Stomach (tissue), 9 donors: ENCODE data around the gene TMEM141. TPM values are rescaled to one million over a fixed set of nuclear protein-coding genes. Genes with fewer than 3 reads are reported as not detected.
"Not testable (repeated sequence)": the region's sequence is repeated elsewhere in the genome, so short reads cannot be mapped to it uniquely, and the experiment has no call there.

Source experiments
- DNase-seq, 2 donors: peaks; one replicate each; pipeline versions ENCODE4 v3.0.0 to v3.0.0-alpha.2; 2013 to 2019
- H3K27ac ChIP-seq, 5 donors: fragments of 200-600 bp in 4 of 5; sonication (generic) in 4 of 5; one replicate each; pipeline ENCODE4 v1.5.1; 2013 to 2019; ENCODE audit warnings: mild to moderate bottlenecking in 1 of 5, moderate library complexity in 1 of 5
- H3K27me3 ChIP-seq, 3 donors: fragments of 200-600 bp; sonication (generic); one replicate each; pipeline ENCODE4 v1.5.1; 2017 to 2019; ENCODE audit warnings: mixed run types in 1 of 3
- H3K36me3 ChIP-seq, 4 donors: fragments of 200-600 bp; sonication (generic); 1 replicate in 3 of 4; 2 replicates in 1 of 4; pipeline ENCODE4 v1.5.1; 2016 to 2019
- H3K4me1 ChIP-seq, 4 donors: fragments of 200-600 bp; sonication (generic); one replicate each; pipeline ENCODE4 v1.5.1; 2016 to 2019
- H3K4me3 ChIP-seq, 4 donors: fragments of 200-600 bp; sonication (generic) in 3 of 4; one replicate each; pipeline ENCODE4 v1.5.1; 2016 to 2019; ENCODE audit warnings: mild to moderate bottlenecking in 1 of 4
- H3K9me3 ChIP-seq, 4 donors: fragments of 200-600 bp; sonication (generic); one replicate each; pipeline ENCODE4 v1.5.1; 2016 to 2019
- CTCF ChIP-seq, 7 experiments: fragments of 450-650 bp in 4 of 7; fragments of 200-600 bp in 3 of 7; sonication (generic) in 3 of 7; IDR thresholded peaks; one replicate each; pipeline ENCODE4 v1.5.1; 2016 to 2019; ENCODE audit warnings: antibody characterized with exemption in 7 of 7, control low read depth in 2 of 7, mild to moderate bottlenecking in 1 of 7
- EP300 ChIP-seq: sonication (generic); formaldehyde crosslinking; IDR thresholded peaks from one replicate; pipeline ENCODE4 v1.6.1; 2017; ENCODE audit warnings: antibody characterized with exemption
- POLR2A ChIP-seq, 4 donors: fragments of 450-650 bp; IDR thresholded peaks; one replicate each; pipeline ENCODE4 v1.6.1; 2016; ENCODE audit warnings: antibody characterized with exemption in 4 of 4, control low read depth in 2 of 4, mild to moderate bottlenecking in 1 of 4, moderate library complexity in 1 of 4
- POLR2AphosphoS5 ChIP-seq, 3 donors: sonication (generic); formaldehyde crosslinking; IDR thresholded peaks; one replicate each; pipeline ENCODE4 v1.6.1; 2016; ENCODE audit warnings: antibody characterized with exemption in 3 of 3
- WGBS, 5 donors: extraction: QIAGEN DNeasy Blood & Tissue Kit in 3 of 5; methylation state at CpG; one replicate each; pipeline versions ENCODE4 v1.1.5 to v1.1.7; 2013 to 2018; 5-methylcytosine and 5-hydroxymethylcytosine counted together
- intact Hi-C: fragments of 100-400 bp; cut with DNase I; formaldehyde crosslinking; loops from one replicate; pipeline ENCODE4 v1.15.1; 2023; ENCODE audit warnings: low total_unique reads
- polyA plus RNA-seq, 3 donors: library from polyadenylated mRNA; stranded (reverse); fragments of 200-250 nt; gene quantifications; one replicate each; pipeline ENCODE4 v1.2.3, GENCODE V29; 2013
- total RNA-seq, 5 donors: library from RNA; depleted of rRNA; stranded (reverse); fragments of >200 nt; gene quantifications; one replicate each; pipeline versions ENCODE4 v1.1.0 to v1.2.3, GENCODE V29; 2014 to 2016
- donor health status: healthy with polysubstance abuse.
- donor health status: Bipolar disorder and iron deficiency.
- donor health status: healthy.

Gene TMEM141
- total and polyA plus RNA-seq, 8 donors, result 11.1 to 219 (median 103) TPM

GRCh38 chr9:136837146-136837855 lies 46.2 kb downstream of the TMEM141 start:
- intact Hi-C loops, result no loop called here
- WGBS, 5 donors, result 88 to 96% (median 89%) methylated on average over 16 to 27 of the region's 27 CpGs
- no peak overlapping the region for H3K27ac ChIP-seq
- TF ChIP-seq EP300 (no peak), CTCF (IDR thresholded peaks at IDR 0.05) (no peak), POLR2AphosphoS5 (IDR thresholded peaks at IDR 0.05) (no peak), POLR2A (IDR thresholded peaks at IDR 0.05) (no peak)
- no peaks in the 10 kb centered on the region for H3K9me3 ChIP-seq
- H3K4me1 ChIP-seq, result peaks cover 16 to 25% (median 23%) of the 10 kb centered on the region in 4 donors
- H3K27me3 ChIP-seq, result no peaks in the 10 kb centered on the region
- H3K36me3 ChIP-seq, result peaks cover 18 to 81% (median 75%) of the 10 kb centered on the region in 4 donors
- DNase-seq, result no peak
- no peak overlapping the region for H3K4me3 ChIP-seq

- H3K27me3 ChIP-seq, intact Hi-C loops, H3K27ac ChIP-seq, DNase-seq, H3K4me3 ChIP-seq, H3K9me3 ChIP-seq: not testable (repeated sequence)
- H3K4me1 ChIP-seq, result peaks cover 22 to 31% (median 29%) of the 10 kb centered on the region in 4 donors
- peaks cover 12 to 75% (median 69%) of the 10 kb centered on the region in 4 donors for H3K36me3 ChIP-seq
- 86 to 89% (median 88%) methylated on average over 9 to 15 of the region's 15 CpGs for WGBS, 5 donors
Observed at GRCh38 chr9:136837856-136838277, 46.7 kb downstream of the TMEM141 start.

- peaks cover 29 to 38% (median 36%) of the 10 kb centered on the region in 4 donors for H3K4me1 ChIP-seq
- DNase-seq, result no peak
- H3K27ac ChIP-seq, result no peak overlapping the region
- TF ChIP-seq POLR2A (IDR thresholded peaks at IDR 0.05) (no peak), CTCF (IDR thresholded peaks at IDR 0.05) (no peak), POLR2AphosphoS5 (IDR thresholded peaks at IDR 0.05) (no peak), EP300 (no peak)
- 79 to 85% (median 82%) methylated on average over 18 to 29 of the region's 29 CpGs for WGBS, 5 donors
- no peaks in the 10 kb centered on the region for H3K9me3 ChIP-seq
- intact Hi-C loops, result no loop called here
- H3K27me3 ChIP-seq, result peaks cover 0 to 12% (median 5%) of the 10 kb centered on the region in 3 donors
- H3K4me3 ChIP-seq, result no peak overlapping the region
- peaks cover 12 to 68% (median 62%) of the 10 kb centered on the region in 4 donors for H3K36me3 ChIP-seq
Observed at GRCh38 chr9:136838314-136839228, 47.4 kb downstream of the TMEM141 start.

GRCh38 chr9:136839229-136840139 lies 48.3 kb downstream of the TMEM141 start:
- 75 to 90% (median 89%) methylated on average over 14 to 36 of the region's 36 CpGs for WGBS, 5 donors
- H3K27ac ChIP-seq, result peak overlapping the region in 1 of 5 donors; percentile 69
- intact Hi-C loops, result no loop called here

More at GRCh38 chr9:136839229-136840139, 48.3 kb downstream of the TMEM141 start:
- no peak for DNase-seq
- TF ChIP-seq POLR2A (IDR thresholded peaks at IDR 0.05), result no peak
- TF ChIP-seq CTCF (IDR thresholded peaks at IDR 0.05), result no peak
- no peak for TF ChIP-seq EP300
- TF ChIP-seq POLR2AphosphoS5 (IDR thresholded peaks at IDR 0.05), result no peak
- H3K4me3 ChIP-seq, result no peak overlapping the region
- peaks cover 37 to 47% (median 45%) of the 10 kb centered on the region in 4 donors for H3K4me1 ChIP-seq
- no peaks in the 10 kb centered on the region for H3K9me3 ChIP-seq
- peaks cover 12 to 59% (median 56%) of the 10 kb centered on the region in 4 donors for H3K36me3 ChIP-seq
- H3K27me3 ChIP-seq, result peaks cover 0 to 22% (median 13%) of the 10 kb centered on the region in 3 donors
